ENCODE results near the gene KIF19.
A peak's percentile ranks its signal among the peaks of the same experiment; 100 is the strongest.
"Not testable (repeated sequence)": the region's sequence is repeated elsewhere in the genome, so short reads cannot be mapped to it uniquely, and the experiment has no call there.

The KIF19 gene

GRCh38 chr17:74280093-74280513 lies 45.9 kb upstream of the KIF19 start:
- no peak overlapping the region for H2AFZ ChIP-seq (ENCODE audit: low read length)
- no peaks in the 10 kb centered on the region for H4K20me1 ChIP-seq (ENCODE audit: insufficient read depth, low read length)
- no peak overlapping the region for H3K9ac ChIP-seq (ENCODE audit: low read length)
- DNase-seq, result peak; percentile 17
- H3K9me2 ChIP-seq (replicated peaks; ENCODE audit: insufficient read depth, low read length), result no peaks in the 10 kb centered on the region
- H3K4me3 ChIP-seq (ENCODE audit: low read length), result no peak overlapping the region
- peak overlapping the region; percentile 18; the same call in 1 of the 2 replicates for H3K4me2 ChIP-seq (ENCODE audit: low read depth, low read length)
- TF ChIP-seq EZH2phosphoT487 (IDR thresholded peaks at IDR 0.05; ENCODE audit: low read length), result no peak
- H3K36me3 ChIP-seq (replicated peaks; ENCODE audit: insufficient read depth, low read length), result no peaks in the 10 kb centered on the region
- H3K27ac ChIP-seq (ENCODE audit: low read length), result no peak overlapping the region
- H3K27me3 ChIP-seq (replicated peaks; ENCODE audit: insufficient read depth, low read length), result peaks cover 62% of the 10 kb centered on the region
- no peaks in the 10 kb centered on the region for H3K9me3 ChIP-seq (replicated peaks; ENCODE audit: insufficient read depth, low read length)
- no peaks in the 10 kb centered on the region for H3K4me1 ChIP-seq (ENCODE audit: low read length)
- H3K79me2 ChIP-seq (ENCODE audit: low read length), result no peaks in the 10 kb centered on the region
- H3F3A ChIP-seq (ENCODE audit: insufficient read depth, low read length), result no peaks in the 10 kb centered on the region

- Histone ChIP-seq H3K27ac (ENCODE audit: low read length) (no peak overlapping the region), H3K9me2 (replicated peaks; ENCODE audit: insufficient read depth, low read length) (no peaks in the 10 kb centered on the region)
These were observed 44.2 kb upstream of the KIF19 start for GRCh38 chr17:74281799-74282198.

GRCh38 chr17:74282274-74282586 lies 43.8 kb upstream of the KIF19 start:
- peaks cover 58% of the 10 kb centered on the region for H3K27me3 ChIP-seq (replicated peaks; ENCODE audit: insufficient read depth, low read length)
- H3K79me2 ChIP-seq (ENCODE audit: low read length); DNase-seq; H3K4me1 ChIP-seq (ENCODE audit: low read length); H3F3A ChIP-seq (ENCODE audit: insufficient read depth, low read length); H3K9me2 ChIP-seq (replicated peaks; ENCODE audit: insufficient read depth, low read length); H3K9ac ChIP-seq (ENCODE audit: low read length); H3K9me3 ChIP-seq (replicated peaks; ENCODE audit: insufficient read depth, low read length); H3K27ac ChIP-seq (ENCODE audit: low read length); H2AFZ ChIP-seq (ENCODE audit: low read length); H3K4me3 ChIP-seq (ENCODE audit: low read length); H3K4me2 ChIP-seq (ENCODE audit: low read depth, low read length); H3K36me3 ChIP-seq (replicated peaks; ENCODE audit: insufficient read depth, low read length); H4K20me1 ChIP-seq (ENCODE audit: insufficient read depth, low read length): not testable (repeated sequence)

More at GRCh38 chr17:74281799-74282198, 44.2 kb upstream of the KIF19 start:
- no peaks in the 10 kb centered on the region for H3K36me3 ChIP-seq (replicated peaks; ENCODE audit: insufficient read depth, low read length)
- H3K79me2 ChIP-seq (ENCODE audit: low read length), result no peaks in the 10 kb centered on the region
- no peak for DNase-seq
- no peaks in the 10 kb centered on the region for H3F3A ChIP-seq (ENCODE audit: insufficient read depth, low read length)
- peaks cover 58% of the 10 kb centered on the region for H3K27me3 ChIP-seq (replicated peaks; ENCODE audit: insufficient read depth, low read length)
- no peaks in the 10 kb centered on the region for H4K20me1 ChIP-seq (ENCODE audit: insufficient read depth, low read length)
- no peaks in the 10 kb centered on the region for H3K4me1 ChIP-seq (ENCODE audit: low read length)
- H3K9ac ChIP-seq (ENCODE audit: low read length), result no peak overlapping the region
- no peak overlapping the region for H3K4me2 ChIP-seq (ENCODE audit: low read depth, low read length)
- H2AFZ ChIP-seq (ENCODE audit: low read length), result no peak overlapping the region
- no peak overlapping the region for H3K4me3 ChIP-seq (ENCODE audit: low read length)
- TF ChIP-seq, protein P1, sequence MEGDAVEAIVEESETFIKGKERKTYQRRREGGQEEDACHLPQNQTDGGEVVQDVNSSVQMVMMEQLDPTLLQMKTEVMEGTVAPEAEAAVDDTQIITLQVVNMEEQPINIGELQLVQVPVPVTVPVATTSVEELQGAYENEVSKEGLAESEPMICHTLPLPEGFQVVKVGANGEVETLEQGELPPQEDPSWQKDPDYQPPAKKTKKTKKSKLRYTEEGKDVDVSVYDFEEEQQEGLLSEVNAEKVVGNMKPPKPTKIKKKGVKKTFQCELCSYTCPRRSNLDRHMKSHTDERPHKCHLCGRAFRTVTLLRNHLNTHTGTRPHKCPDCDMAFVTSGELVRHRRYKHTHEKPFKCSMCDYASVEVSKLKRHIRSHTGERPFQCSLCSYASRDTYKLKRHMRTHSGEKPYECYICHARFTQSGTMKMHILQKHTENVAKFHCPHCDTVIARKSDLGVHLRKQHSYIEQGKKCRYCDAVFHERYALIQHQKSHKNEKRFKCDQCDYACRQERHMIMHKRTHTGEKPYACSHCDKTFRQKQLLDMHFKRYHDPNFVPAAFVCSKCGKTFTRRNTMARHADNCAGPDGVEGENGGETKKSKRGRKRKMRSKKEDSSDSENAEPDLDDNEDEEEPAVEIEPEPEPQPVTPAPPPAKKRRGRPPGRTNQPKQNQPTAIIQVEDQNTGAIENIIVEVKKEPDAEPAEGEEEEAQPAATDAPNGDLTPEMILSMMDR (IDR thresholded peaks at IDR 0.05; ENCODE audit: low read length), result no peak
- TF ChIP-seq EZH2 (optimal IDR thresholded peaks at IDR 0.05; ENCODE audit: low read depth, low read length), result no peak
- no peak for TF ChIP-seq EZH2phosphoT487 (IDR thresholded peaks at IDR 0.05; ENCODE audit: low read length)
- H3K9me3 ChIP-seq (replicated peaks; ENCODE audit: insufficient read depth, low read length), result no peaks in the 10 kb centered on the region

GRCh38 chr17:74282587-74283370 lies 43.2 kb upstream of the KIF19 start:
- H2AFZ ChIP-seq (ENCODE audit: low read length), result no peak overlapping the region
- no peaks in the 10 kb centered on the region for H3K9me2 ChIP-seq (replicated peaks; ENCODE audit: insufficient read depth, low read length)
- H3K4me3 ChIP-seq (ENCODE audit: low read length), result no peak overlapping the region
- no peak for TF ChIP-seq EZH2 (optimal IDR thresholded peaks at IDR 0.05; ENCODE audit: low read depth, low read length)
- TF ChIP-seq, protein P1 (IDR thresholded peaks at IDR 0.05; ENCODE audit: low read length), result no peak
- no peak for TF ChIP-seq EZH2phosphoT487 (IDR thresholded peaks at IDR 0.05; ENCODE audit: low read length)
- H3K9me3 ChIP-seq (replicated peaks; ENCODE audit: insufficient read depth, low read length), result no peaks in the 10 kb centered on the region
- H3K27ac ChIP-seq (ENCODE audit: low read length), result no peak overlapping the region
- H3F3A ChIP-seq (ENCODE audit: insufficient read depth, low read length), result no peaks in the 10 kb centered on the region
- H3K79me2 ChIP-seq (ENCODE audit: low read length), result no peaks in the 10 kb centered on the region
- DNase-seq, result no peak
- peaks cover 56% of the 10 kb centered on the region for H3K27me3 ChIP-seq (replicated peaks; ENCODE audit: insufficient read depth, low read length)
- no peaks in the 10 kb centered on the region for H4K20me1 ChIP-seq (ENCODE audit: insufficient read depth, low read length)
- H3K9ac ChIP-seq (ENCODE audit: low read length), result no peak overlapping the region
- no peaks in the 10 kb centered on the region for H3K36me3 ChIP-seq (replicated peaks; ENCODE audit: insufficient read depth, low read length)
- H3K4me1 ChIP-seq (ENCODE audit: low read length), result no peaks in the 10 kb centered on the region
- no peak overlapping the region for H3K4me2 ChIP-seq (ENCODE audit: low read depth, low read length)

All from MM.1S (cell line).